Ectodermal cell (in vitro differentiated cells): Measurements from ENCODE around the gene ITPKB.

Source experiments
- H3K27ac ChIP-seq: 2 replicates; pipeline ENCODE4 v1.7.0; 2013; ENCODE audit warnings: mild to moderate bottlenecking, low read depth, low read length; ENCODE audit not compliant: insufficient read depth, poor library complexity, severe bottlenecking
- H3K27me3 ChIP-seq: 2 replicates; pipeline ENCODE4 v1.7.0; 2013; ENCODE audit warnings: mild to moderate bottlenecking, low read length; ENCODE audit not compliant: insufficient read depth, control insufficient read depth, poor library complexity, severe bottlenecking
- H3K36me3 ChIP-seq: one replicate; pipeline ENCODE4 v1.7.0; 2013; ENCODE audit warnings: low read length; ENCODE audit not compliant: control insufficient read depth, insufficient read depth
- H3K4me1 ChIP-seq: one replicate; pipeline ENCODE4 v1.7.0; 2013; ENCODE audit warnings: low read length; ENCODE audit not compliant: control insufficient read depth, insufficient read depth
- H3K4me3 ChIP-seq: 2 replicates; pipeline ENCODE4 v1.7.0; 2013; ENCODE audit warnings: low read depth, low read length, control low read depth; ENCODE audit not compliant: insufficient read depth
- H3K9me3 ChIP-seq: 2 replicates; pipeline ENCODE4 v1.7.0; 2013; ENCODE audit warnings: mild to moderate bottlenecking, low read length, moderate library complexity; ENCODE audit not compliant: control insufficient read depth
- WGBS, 2 experiments: methylation state at CpG; one replicate each; pipeline ENCODE4 v1.1.7; 2013; ENCODE audit warnings: missing lambda C conversion rate in 2 of 2; 5-methylcytosine and 5-hydroxymethylcytosine counted together

The ITPKB gene

GRCh38 chr1:226697151-226697928, 41.7 kb downstream of the ITPKB start:
- Histone ChIP-seq H3K27me3 (no peaks in the 10 kb centered on the region), H3K27ac (no peak overlapping the region), H3K9me3 (no peaks in the 10 kb centered on the region), H3K36me3 (no peaks in the 10 kb centered on the region), H3K4me3 (no peak overlapping the region), H3K4me1 (peaks cover 9% of the 10 kb centered on the region)
- WGBS, 2 experiments: 87 to 89% methylated on average over 5 of the region's 5 CpGs

GRCh38 chr1:226696547-226696946, 42.5 kb downstream of the ITPKB start:
- H3K36me3 ChIP-seq: no peaks in the 10 kb centered on the region
- 95% methylated on average over 7 of the region's 7 CpGs for WGBS, 2 experiments
- H3K4me1 ChIP-seq: peaks cover 10% of the 10 kb centered on the region
- H3K27ac ChIP-seq: no peak overlapping the region
- H3K4me3 ChIP-seq: no peak overlapping the region
- no peaks in the 10 kb centered on the region for H3K9me3 ChIP-seq
- no peaks in the 10 kb centered on the region for H3K27me3 ChIP-seq

GRCh38 chr1:226695335-226695900, 43.7 kb downstream of the ITPKB start:
- no peaks in the 10 kb centered on the region for H3K27me3 ChIP-seq
- no peaks in the 10 kb centered on the region for H3K9me3 ChIP-seq
- WGBS, 2 experiments: 87 to 90% methylated on average over 7 of the region's 7 CpGs
- no peak overlapping the region for H3K27ac ChIP-seq
- no peaks in the 10 kb centered on the region for H3K36me3 ChIP-seq
- peaks cover 15% of the 10 kb centered on the region for H3K4me1 ChIP-seq
- no peak overlapping the region for H3K4me3 ChIP-seq

GRCh38 chr1:226692823-226693222, 46.3 kb downstream of the ITPKB start:
- 79 to 80% methylated on average over 3 of the region's 3 CpGs for WGBS, 2 experiments
- H3K36me3 ChIP-seq: no peaks in the 10 kb centered on the region
- no peak overlapping the region for H3K4me3 ChIP-seq
- H3K9me3 ChIP-seq: no peaks in the 10 kb centered on the region
- H3K27me3 ChIP-seq: no peaks in the 10 kb centered on the region
- H3K4me1 ChIP-seq: peaks cover 25% of the 10 kb centered on the region
- H3K27ac ChIP-seq: no peak overlapping the region

- Histone ChIP-seq H3K27ac (no peak overlapping the region), H3K9me3 (no peaks in the 10 kb centered on the region), H3K36me3 (no peaks in the 10 kb centered on the region), H3K4me1 (peaks cover 30% of the 10 kb centered on the region), H3K27me3 (no peaks in the 10 kb centered on the region), H3K4me3 (no peak overlapping the region)
- 90 to 100% methylated on average over 1 to 2 of the region's 4 CpGs for WGBS, 2 experiments
These were observed 46.9 kb downstream of the ITPKB start for GRCh38 chr1:226692051-226692792.

GRCh38 chr1:226691247-226691646, 47.8 kb downstream of the ITPKB start:
- H3K9me3 ChIP-seq: no peaks in the 10 kb centered on the region
- peaks cover 36% of the 10 kb centered on the region for H3K4me1 ChIP-seq
- H3K27me3 ChIP-seq: no peaks in the 10 kb centered on the region
- WGBS, 2 experiments: 72 to 73% methylated on average over 4 of the region's 4 CpGs
- no peaks in the 10 kb centered on the region for H3K36me3 ChIP-seq
- H3K27ac ChIP-seq: no peak overlapping the region
- no peak overlapping the region for H3K4me3 ChIP-seq

GRCh38 chr1:226690460-226690982, 48.6 kb downstream of the ITPKB start:
- 91 to 94% methylated on average over 8 of the region's 8 CpGs for WGBS, 2 experiments

GRCh38 chr1:226688808-226689207, 50.3 kb downstream of the ITPKB start:
- Histone ChIP-seq H3K9me3 (no peaks in the 10 kb centered on the region), H3K4me3 (no peak overlapping the region), H3K27ac (no peak overlapping the region), H3K27me3 (no peaks in the 10 kb centered on the region), H3K36me3 (no peaks in the 10 kb centered on the region), H3K4me1 (peaks cover 46% of the 10 kb centered on the region)
- 89 to 90% methylated on average over 4 of the region's 4 CpGs for WGBS, 2 experiments

More at GRCh38 chr1:226690460-226690982, 48.6 kb downstream of the ITPKB start:
- no peak overlapping the region for H3K4me3 ChIP-seq
- H3K4me1 ChIP-seq: peaks cover 41% of the 10 kb centered on the region
- H3K27me3 ChIP-seq: no peaks in the 10 kb centered on the region
- no peak overlapping the region for H3K27ac ChIP-seq
- no peaks in the 10 kb centered on the region for H3K36me3 ChIP-seq
- no peaks in the 10 kb centered on the region for H3K9me3 ChIP-seq

- Histone ChIP-seq H3K27me3 (no peaks in the 10 kb centered on the region), H3K36me3 (no peaks in the 10 kb centered on the region), H3K4me1 (peaks cover 45% of the 10 kb centered on the region), H3K9me3 (no peaks in the 10 kb centered on the region), H3K27ac (no peak overlapping the region), H3K4me3 (no peak overlapping the region)
- 41 to 47% methylated on average over 6 of the region's 6 CpGs for WGBS, 2 experiments
These were observed 50.9 kb downstream of the ITPKB start for GRCh38 chr1:226688056-226688748.
